COR-L47 (cell line): Measurements from ENCODE around the gene FOSL1.
A peak's percentile ranks its signal among the peaks of the same experiment; 100 is the strongest.

Source experiments
- DNase-seq: peaks from one replicate; lab custom pipeline; 2025; lab: John Stamatoyannopoulos, UW

The FOSL1 gene

GRCh38 chr11:65863889-65864705 is 36.1 kb downstream of the FOSL1 start:
- DNase-seq = no peak

DNA sequence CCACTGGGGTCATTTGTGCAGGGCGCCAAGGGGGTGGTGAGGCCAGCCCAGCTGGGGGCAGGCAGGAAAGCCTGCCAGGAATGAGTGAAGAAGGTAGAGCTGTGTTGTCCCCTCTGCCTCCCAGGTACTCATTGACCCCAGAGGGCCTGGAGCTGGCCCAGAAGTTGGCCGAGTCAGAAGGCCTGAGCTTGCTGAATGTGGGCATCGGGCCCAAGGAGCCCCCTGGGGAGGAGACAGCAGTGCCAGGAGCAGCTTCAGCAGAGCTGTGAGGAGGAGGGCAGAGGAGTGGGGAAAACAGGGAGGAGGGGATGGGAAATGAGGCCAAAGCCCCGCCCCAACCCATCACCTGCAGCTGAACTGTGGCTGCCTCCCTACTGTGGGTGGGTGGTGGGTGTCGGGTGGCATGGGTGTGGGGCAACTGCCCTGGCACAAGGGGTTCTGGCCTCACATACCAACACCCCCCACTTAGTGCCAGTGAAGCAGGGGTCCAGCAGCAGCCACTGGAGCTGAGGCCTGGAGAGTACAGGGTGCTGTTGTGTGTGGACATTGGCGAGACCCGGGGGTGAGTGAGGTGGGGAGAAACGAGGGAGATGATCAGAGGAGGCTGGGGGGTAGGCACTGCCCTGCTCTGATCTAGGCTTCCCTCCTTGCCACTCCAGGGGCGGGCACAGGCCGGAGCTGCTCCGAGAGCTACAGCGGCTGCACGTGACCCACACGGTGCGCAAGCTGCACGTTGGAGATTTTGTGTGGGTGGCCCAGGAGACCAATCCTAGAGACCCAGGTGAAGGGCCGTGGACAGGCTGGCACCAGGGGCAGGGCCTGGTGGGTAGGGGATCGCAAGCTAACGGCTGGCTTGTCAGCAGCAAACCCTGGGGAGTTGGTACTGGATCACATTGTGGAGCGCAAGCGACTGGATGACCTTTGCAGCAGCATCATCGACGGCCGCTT is 37.0 kb downstream of the FOSL1 start:
- no peak for DNase-seq

DNA sequence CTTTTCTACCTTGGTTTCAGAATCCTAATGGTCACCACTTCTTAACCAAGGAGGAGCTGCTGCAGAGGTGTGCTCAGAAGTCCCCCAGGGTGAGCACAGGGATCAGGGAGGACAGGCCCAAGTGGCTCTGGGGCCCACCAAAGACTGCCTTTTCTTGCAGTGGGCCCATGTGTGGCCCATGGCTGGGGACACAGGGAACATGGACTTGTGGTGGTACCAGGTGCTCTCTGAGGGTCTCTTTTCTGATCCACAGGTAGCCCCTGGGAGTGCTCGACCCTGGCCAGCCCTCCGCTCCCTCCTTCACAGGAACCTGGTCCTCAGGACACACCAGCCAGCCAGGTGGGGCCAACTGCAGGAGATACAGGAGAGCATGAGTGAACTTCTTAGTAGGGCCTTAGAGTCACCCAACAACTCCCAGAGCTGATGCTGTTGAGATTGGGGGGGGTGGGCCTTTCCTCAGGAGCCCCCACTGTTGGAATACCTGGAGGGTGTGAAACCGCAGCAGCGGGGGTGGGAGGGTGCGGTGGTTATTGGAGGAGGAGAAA is 37.9 kb downstream of the FOSL1 start:
- DNase-seq = no peak

DNA sequence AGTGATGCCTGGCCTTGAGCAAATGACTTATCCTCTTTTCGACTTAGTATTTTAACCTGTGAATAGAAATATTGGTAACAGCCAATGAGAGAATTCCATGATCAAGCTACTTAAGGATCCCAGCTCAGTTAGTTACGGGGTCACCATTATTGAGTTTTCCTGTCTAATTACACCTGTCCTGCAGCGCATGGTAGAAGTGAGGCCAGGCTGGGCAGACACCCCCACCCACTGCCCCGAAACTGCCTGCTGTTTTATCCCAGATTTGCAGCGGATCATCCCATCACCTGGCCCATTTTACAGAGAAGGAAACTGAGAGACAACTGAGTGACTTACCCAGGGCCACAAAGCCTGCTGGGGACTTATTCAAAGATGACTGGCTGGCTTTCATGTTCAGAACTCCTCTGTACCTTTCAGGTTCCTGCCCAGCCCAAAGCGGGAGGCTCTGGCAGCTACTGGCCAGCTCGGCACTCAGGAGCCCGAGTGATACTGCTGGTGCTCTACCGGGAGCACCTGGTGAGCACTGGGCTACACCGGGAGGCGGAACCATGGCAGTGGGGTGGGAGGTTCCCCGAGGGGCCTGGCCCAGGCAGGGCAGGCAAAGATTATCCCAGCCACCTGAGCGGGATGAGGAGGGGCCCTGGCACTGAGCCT is 38.5 kb downstream of the FOSL1 start:
- no peak for DNase-seq

DNA sequence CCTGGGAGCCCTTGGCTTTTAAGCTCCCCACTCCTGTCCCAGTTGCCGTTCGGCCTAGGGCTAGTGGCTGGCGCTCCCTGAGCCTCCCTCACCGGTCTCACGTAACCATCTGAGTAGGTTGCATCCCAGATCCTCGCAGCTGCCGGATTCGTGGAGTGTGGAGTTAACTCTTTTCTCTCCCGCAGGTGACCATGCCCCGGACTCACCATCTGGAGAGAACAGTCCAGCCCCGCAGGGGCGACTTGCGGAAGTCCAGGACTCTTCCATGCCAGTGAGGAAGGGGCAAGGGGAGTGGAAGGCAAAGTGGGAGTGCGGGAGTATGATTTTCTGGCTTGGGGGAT is 39.1 kb downstream of the FOSL1 start:
- DNase-seq = no peak

DNA sequence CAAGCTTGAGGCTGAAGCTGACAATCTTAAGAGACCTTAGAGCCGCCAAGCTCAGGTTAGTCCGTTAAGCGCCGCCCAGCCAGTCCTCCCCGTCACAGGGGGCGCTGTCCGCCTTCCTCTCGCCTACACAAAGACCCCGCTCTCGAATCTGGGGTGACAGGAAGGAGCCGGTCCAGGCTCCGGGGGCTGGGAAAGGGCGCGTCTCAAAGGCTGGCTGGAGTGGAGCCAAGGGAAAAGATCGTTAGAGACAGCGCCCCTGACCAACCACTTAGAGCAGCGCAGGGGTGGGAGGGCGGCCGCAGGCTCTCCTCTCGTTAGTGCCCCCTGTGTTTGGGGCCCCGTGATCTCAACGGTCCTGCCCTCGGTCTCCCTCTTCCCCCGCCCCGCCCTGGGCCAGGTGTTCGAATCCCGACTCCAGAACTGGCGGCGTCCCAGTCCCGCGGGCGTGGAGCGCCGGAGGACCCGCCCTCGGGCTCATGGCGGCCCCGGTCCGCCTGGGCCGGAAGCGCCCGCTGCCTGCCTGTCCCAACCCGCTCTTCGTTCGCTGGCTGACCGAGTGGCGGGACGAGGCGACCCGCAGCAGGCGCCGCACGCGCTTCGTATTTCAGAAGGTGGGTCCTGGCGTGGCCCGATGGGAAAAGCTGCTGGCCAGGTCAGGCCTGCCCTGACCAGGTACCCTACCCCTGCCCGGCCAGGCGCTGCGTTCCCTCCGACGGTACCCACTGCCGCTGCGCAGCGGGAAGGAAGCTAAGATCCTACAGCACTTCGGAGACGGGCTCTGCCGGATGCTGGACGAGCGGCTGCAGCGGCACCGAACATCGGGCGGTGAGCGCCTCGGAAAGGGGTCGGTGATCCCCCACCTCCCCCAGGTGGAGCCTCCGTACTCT is 39.7 kb downstream of the FOSL1 start, which contains the start of gene MUS81:
TSS of gene MUS81 (plus strand) at position 156 of the 887 bp plus-strand sequence. CDS start at position 477, 321 bp downstream.
- peak; percentile 97 for DNase-seq

DNA sequence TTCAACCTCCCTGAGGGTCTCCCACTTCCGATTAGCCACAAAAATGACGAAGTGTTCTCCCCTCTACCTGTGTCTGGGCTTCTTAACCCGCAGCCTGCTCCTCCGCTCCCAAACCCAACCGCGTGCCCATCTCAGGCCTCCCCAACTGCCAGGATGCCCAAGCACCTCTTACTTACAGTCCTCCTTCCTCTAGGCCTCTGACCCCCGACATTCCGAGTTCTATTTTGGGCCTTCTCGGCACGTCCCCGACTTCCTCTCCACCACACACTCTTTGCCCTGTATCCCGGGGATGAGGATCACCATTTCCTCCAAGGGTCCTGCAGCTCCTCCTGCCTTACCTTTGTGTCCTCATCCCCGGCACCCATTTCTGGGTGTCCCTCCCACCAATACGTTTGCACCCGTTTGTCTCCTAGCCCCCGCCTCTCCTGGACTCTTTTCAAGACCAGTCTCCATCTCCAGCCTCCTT is 40.3 kb downstream of the FOSL1 start:
- peak; percentile 47 for DNase-seq

DNA sequence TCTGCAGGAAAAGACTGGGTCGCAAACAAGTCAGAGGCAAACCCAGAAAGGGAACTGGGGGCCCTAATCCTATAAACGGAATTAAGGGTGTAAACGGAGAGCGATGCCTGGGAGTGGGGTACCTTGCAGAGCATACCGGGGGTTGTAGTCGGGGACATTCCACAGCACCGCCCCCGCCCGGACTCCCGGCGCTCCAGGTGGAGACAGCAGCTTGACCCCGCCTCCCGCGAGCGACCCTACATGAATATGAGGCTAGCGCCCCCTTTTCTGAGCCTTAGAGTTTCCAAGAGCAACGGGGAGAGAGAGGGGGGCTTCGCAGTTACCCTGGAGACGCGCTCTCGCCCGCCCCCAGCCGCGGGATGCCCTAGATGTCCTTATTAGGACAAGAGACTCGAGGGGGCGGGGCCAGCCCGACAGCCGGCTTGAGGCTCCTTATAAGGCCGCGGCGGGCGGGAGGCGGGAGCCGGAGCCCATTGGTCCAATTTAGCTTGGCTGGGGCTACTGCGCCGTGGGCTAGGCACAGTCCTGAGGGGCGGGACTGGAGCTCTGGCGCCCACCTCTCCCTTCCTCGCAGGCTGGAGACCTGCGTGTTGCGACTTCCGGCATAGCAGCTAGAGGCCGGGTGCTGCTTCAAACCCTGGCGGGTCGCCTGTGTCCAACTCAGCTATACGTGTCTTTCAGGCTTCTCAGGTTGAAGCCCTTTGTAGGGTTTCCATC is 40.9 kb downstream of the FOSL1 start:
- DNase-seq = peak; percentile 99

- DNase-seq = peak; percentile 29
Observed at GRCh38 chr11:65858681-65859087, 41.5 kb downstream of the FOSL1 start.

- peak; percentile 97 for DNase-seq
Observed at GRCh38 chr11:65857853-65858680, 42.1 kb downstream of the FOSL1 start, which contains the start of gene CFL1. Gene CFL1, minus strand, starts transcription at chr11:65858180. Its CDS starts 81 bp downstream, at chr11:65858099.

GRCh38 chr11:65857500-65857852 is 42.7 kb downstream of the FOSL1 start:
- peak; percentile 65 for DNase-seq

DNA sequence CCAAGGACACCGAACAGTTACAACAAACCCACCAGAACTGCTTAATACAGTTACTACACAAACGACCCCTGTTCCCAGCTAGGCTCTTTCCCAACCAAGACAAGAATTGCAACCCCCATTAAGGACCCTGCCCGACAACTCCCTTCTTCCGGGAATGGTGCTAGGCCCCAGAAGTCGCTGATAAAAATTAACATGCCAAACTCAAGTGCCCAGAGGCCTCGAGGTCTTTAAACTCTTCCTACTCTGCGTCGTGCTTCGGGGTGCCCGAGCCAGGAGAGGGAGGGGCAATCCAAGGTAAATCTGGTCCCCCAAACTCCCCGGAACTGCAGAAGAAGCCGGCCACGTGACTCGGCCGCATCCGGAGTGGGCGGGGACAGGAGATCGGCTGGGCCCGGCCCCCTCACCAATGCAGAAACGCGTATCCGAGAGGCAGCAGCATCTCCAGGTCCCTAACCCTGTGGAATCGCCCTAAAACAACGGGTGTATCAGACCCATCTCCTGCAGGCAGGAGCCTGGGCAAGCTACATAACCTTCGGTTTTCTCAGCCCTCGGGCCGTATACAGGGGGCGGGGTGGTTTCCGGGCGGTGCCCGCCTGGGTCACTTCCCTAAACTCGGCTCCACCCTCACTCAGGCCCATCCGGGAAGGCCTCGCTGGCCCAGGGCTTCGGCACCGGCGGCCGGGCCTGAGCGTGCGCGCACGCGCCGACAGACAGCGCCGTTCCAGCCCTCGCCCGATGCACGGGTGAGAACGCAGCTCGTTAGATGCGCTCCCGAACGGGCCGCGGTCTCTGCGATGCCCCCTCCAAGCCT is 43.3 kb downstream of the FOSL1 start:
- peak; percentile 48 for DNase-seq

- DNase-seq = no peak
Observed at GRCh38 chr11:65855927-65856363, 44.2 kb downstream of the FOSL1 start.

GRCh38 chr11:65854852-65855837 is 45.0 kb downstream of the FOSL1 start:
- DNase-seq = no peak

GRCh38 chr11:65854161-65854592 is 46.0 kb downstream of the FOSL1 start:
- DNase-seq = no peak

- DNase-seq = no peak
Observed at GRCh38 chr11:65853246-65853979, 46.8 kb downstream of the FOSL1 start.
